Type B pancreatic cell (in vitro differentiated cells): ENCODE results near the gene ADORA2B. TPM values are rescaled to one million over a fixed set of nuclear protein-coding genes. Genes with fewer than 3 reads are reported as not detected.

Experiments used
- DNase-seq: peaks from one replicate; pipeline ENCODE4 v3.0.0; 2021; ENCODE audit warnings: mixed read lengths; ENCODE audit not compliant: unreplicated experiment; ENCODE audit errors: extremely low spot score
- H3K27ac Mint-ChIP-seq: 2 replicates; pipeline ENCODE4 v1.8.0; 2021; ENCODE audit warnings: mild to moderate bottlenecking, mixed read lengths
- H3K27me3 Mint-ChIP-seq: 2 replicates; pipeline ENCODE4 v1.8.0; 2021; ENCODE audit warnings: mixed read lengths
- H3K36me3 Mint-ChIP-seq: 2 replicates; pipeline ENCODE4 v1.8.0; 2021; ENCODE audit warnings: mixed read lengths
- H3K4me1 Mint-ChIP-seq: one replicate; pipeline ENCODE4 v1.8.0; 2021; ENCODE audit warnings: mixed read lengths; ENCODE audit not compliant: unreplicated experiment
- H3K4me3 Mint-ChIP-seq: 2 replicates; pipeline ENCODE4 v1.8.0; 2021; ENCODE audit warnings: mild to moderate bottlenecking, mixed read lengths
- H3K9me3 Mint-ChIP-seq: 2 replicates; pipeline ENCODE4 v1.8.0; 2021; ENCODE audit warnings: mixed read lengths
- total RNA-seq: library from RNA; stranded (reverse); gene quantifications from 2 replicates; pipeline ENCODE4 v1.2.1, GENCODE V29; 2021; ENCODE audit warnings: low replicate concordance
- TF ChIP-seq, protein P1 (sequence below): fragments of 200-600 bp; sonication (generic); conservative IDR thresholded peaks from 2 replicates; pipeline ENCODE4 v1.5.0; 2021; ENCODE audit warnings: antibody characterized with exemption, mild to moderate bottlenecking

ADORA2B gene
- total RNA-seq, 1 donor from 2014 or later: 4.0 TPM

DNA sequence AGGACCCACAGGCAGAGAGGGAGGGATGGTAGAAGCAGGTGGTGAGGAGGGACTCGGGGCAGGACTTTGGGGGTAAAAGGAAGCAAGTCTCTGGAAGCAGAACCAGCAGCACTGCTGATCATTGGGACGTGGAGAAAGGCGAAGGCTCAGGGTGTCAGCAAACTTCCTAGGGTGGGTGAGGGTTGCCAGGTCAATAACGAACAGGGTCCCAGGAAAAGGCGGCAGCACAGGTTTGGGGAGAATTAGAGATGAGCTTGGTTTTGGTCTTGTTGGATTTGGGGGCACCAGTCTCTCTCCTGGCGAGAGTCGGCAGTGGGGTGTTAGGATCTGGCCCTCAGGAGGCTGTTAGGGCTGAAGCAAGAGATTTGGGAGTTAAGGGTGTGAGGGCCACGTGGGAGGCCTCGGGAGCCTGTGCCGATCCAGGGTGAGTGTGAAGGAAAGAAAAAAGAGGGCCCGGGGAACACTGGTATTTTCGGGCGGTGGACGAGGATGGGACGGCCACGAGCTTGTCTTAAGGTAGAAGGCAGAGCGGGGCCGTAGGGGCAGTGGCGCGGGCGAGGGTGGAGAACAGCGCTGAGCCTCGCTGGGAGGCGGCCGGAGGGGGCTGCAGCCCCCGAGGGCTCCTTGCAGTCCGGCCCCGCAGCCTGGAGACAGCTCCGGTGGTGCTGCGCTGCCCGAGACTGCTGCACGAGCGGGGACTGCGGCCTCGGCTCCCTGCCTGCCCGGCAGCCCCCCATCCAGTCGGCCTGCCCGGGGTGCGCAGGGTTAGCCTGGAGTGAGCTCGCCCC is 765 bp upstream of the ADORA2B start:
- Mint-ChIP-seq H3K27ac (peak overlapping the region; percentile 51), H3K9me3 (no peaks in the 10 kb centered on the region), H3K4me1 (peaks cover 6% of the 10 kb centered on the region), H3K36me3 (no peaks in the 10 kb centered on the region), H3K27me3 (peaks cover 44% of the 10 kb centered on the region), H3K4me3 (peak overlapping the region; percentile 89)
- no peak for DNase-seq
- TF ChIP-seq, protein P1, sequence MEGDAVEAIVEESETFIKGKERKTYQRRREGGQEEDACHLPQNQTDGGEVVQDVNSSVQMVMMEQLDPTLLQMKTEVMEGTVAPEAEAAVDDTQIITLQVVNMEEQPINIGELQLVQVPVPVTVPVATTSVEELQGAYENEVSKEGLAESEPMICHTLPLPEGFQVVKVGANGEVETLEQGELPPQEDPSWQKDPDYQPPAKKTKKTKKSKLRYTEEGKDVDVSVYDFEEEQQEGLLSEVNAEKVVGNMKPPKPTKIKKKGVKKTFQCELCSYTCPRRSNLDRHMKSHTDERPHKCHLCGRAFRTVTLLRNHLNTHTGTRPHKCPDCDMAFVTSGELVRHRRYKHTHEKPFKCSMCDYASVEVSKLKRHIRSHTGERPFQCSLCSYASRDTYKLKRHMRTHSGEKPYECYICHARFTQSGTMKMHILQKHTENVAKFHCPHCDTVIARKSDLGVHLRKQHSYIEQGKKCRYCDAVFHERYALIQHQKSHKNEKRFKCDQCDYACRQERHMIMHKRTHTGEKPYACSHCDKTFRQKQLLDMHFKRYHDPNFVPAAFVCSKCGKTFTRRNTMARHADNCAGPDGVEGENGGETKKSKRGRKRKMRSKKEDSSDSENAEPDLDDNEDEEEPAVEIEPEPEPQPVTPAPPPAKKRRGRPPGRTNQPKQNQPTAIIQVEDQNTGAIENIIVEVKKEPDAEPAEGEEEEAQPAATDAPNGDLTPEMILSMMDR: no peak

DNA sequence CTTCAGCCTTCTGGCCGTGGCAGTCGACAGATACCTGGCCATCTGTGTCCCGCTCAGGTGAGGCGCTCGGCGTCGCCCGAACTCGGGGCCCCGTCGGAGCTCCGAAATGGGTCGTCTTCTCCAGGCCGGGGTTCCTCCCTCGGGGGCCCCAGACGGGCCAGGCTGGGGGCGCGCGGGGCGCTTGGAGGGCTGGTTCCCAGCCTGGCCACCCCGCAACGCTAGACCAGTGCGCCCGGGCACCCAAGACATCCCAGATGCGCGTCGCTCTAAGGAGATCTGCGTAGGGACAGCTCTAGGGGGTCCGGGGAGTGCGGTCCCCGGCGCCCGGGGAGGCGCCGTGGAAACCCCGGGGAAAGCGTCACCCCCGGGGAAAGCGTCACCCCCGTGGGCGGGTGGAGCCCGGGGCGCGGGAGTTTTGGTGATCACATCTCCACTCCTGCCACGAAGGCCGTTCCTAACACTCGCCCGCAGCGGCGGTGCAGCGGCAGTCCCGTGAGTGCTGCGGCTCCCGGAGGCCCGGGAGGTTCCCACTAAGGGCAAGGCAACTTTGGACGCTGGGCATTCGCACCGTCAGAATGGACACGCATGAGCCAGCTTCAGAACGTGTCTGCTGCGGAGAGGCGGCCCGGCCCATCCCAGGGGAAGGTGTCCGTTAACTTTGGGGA is 729 bp downstream of the ADORA2B start:
- Mint-ChIP-seq H3K27ac (no peak overlapping the region), H3K27me3 (peaks cover 39% of the 10 kb centered on the region)

GRCh38 chr17:15946611-15947120 is 1.7 kb downstream of the ADORA2B start:
- TF ChIP-seq, protein P1: no peak
- no peak for DNase-seq
- Mint-ChIP-seq H3K36me3 (no peaks in the 10 kb centered on the region), H3K4me1 (peaks cover 6% of the 10 kb centered on the region), H3K9me3 (no peaks in the 10 kb centered on the region), H3K27me3 (peaks cover 34% of the 10 kb centered on the region), H3K4me3 (peak overlapping the region; percentile 84), H3K27ac (no peak overlapping the region)

More for the DNA sequence above, 729 bp downstream of the ADORA2B start:
- no peak for DNase-seq
- peaks cover 6% of the 10 kb centered on the region for H3K4me1 Mint-ChIP-seq
- no peaks in the 10 kb centered on the region for H3K36me3 Mint-ChIP-seq
- H3K4me3 Mint-ChIP-seq: peak overlapping the region; percentile 86
- TF ChIP-seq, protein P1: no peak
- H3K9me3 Mint-ChIP-seq: no peaks in the 10 kb centered on the region

- H3K27ac Mint-ChIP-seq: peak overlapping the region; percentile 58
- H3K4me3 Mint-ChIP-seq: peak overlapping the region; percentile 84
- peaks cover 34% of the 10 kb centered on the region for H3K27me3 Mint-ChIP-seq
These were observed 2.3 kb downstream of the ADORA2B start for GRCh38 chr17:15947271-15947670.

DNA sequence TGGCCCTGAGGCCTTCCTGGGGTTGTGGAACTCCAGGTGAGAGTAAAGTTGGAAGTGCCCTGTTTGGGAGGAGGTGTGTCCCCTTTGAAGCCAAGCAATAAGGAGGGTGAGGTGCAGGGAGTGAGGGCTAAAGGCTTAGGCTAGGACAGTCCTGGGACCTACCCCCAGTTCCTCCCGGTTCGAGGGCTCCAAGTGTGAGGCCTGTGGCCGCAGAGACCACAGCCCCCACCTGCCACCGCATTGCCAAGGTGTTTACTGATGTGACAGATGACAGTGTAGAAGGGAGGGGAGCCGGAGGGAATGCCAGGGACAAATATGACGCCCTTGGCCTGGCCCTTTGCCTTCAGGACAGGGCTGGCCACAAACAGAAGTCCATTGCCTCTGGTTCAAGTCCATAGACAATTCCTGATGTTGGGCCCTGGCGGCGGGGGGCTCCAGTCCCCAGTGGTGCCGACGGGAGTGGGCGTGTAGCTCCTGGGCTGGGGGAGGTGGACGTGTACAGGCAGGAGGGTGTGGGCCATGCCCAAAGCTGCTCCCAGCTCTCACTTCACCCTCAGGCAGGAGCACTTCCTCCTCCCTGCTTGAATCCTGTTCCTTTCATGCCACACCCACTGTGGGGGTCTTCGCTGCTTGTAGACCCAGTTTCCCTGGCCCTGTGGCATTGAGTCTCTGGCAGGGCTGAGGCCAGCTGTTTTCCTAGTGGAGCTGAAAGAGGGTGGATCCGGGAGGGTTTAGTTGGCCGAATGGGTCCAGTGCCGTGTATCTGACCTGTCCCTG is 3.2 kb downstream of the ADORA2B start:
- DNase-seq: no peak
- TF ChIP-seq, protein P1: no peak
- H3K36me3 Mint-ChIP-seq: no peaks in the 10 kb centered on the region

More at GRCh38 chr17:15947271-15947670, 2.3 kb downstream of the ADORA2B start:
- no peaks in the 10 kb centered on the region for H3K9me3 Mint-ChIP-seq
- peaks cover 6% of the 10 kb centered on the region for H3K4me1 Mint-ChIP-seq
- no peaks in the 10 kb centered on the region for H3K36me3 Mint-ChIP-seq
- no peak for DNase-seq
- TF ChIP-seq, protein P1: no peak

More for the DNA sequence above, 3.2 kb downstream of the ADORA2B start:
- H3K27me3 Mint-ChIP-seq: peaks cover 29% of the 10 kb centered on the region
- H3K27ac Mint-ChIP-seq: no peak overlapping the region
- H3K9me3 Mint-ChIP-seq: no peaks in the 10 kb centered on the region
- peaks cover 11% of the 10 kb centered on the region for H3K4me1 Mint-ChIP-seq
- H3K4me3 Mint-ChIP-seq: no peak overlapping the region
